Neural crest cell (in vitro differentiated cells): ENCODE measurements around the gene IGF1. TPM values are rescaled to one million over a fixed set of nuclear protein-coding genes. Genes with fewer than 3 reads are reported as not detected.

Experiments used
- DNase-seq: peaks from one replicate; pipeline ENCODE4 v3.0.0; 2021; ENCODE audit warnings: low read depth, mixed read lengths, low spot score
- H3K27ac Mint-ChIP-seq: one replicate; pipeline ENCODE4 v1.8.0; 2021; ENCODE audit warnings: mild to moderate bottlenecking, mixed read lengths; ENCODE audit not compliant: unreplicated experiment
- H3K27me3 Mint-ChIP-seq: 2 replicates; pipeline ENCODE4 v1.8.0; 2021; ENCODE audit warnings: low read depth, mild to moderate bottlenecking, mixed read lengths
- H3K36me3 Mint-ChIP-seq: 2 replicates; pipeline ENCODE4 v1.8.0; 2021; ENCODE audit warnings: low read depth, mild to moderate bottlenecking, mixed read lengths
- H3K4me1 Mint-ChIP-seq: 2 replicates; pipeline ENCODE4 v1.8.0; 2021; ENCODE audit warnings: mixed read lengths
- H3K4me3 Mint-ChIP-seq: one replicate; pipeline ENCODE4 v1.8.0; 2021; ENCODE audit warnings: mild to moderate bottlenecking, mixed read lengths
- H3K9me3 Mint-ChIP-seq: 2 replicates; pipeline ENCODE4 v1.8.0; 2021; ENCODE audit warnings: mixed read lengths
- total RNA-seq: library from RNA; stranded (reverse); gene quantifications from 2 replicates; pipeline ENCODE4 v1.2.1, GENCODE V29; 2021
- TF ChIP-seq, protein P1 (sequence below): fragments of 200-600 bp; sonication (generic); conservative IDR thresholded peaks from 2 replicates; pipeline ENCODE4 v1.5.0; 2021; ENCODE audit warnings: antibody characterized with exemption, mild to moderate bottlenecking

Gene IGF1
- total RNA-seq, 1 donor from 2014 or later: not detected

DNA sequence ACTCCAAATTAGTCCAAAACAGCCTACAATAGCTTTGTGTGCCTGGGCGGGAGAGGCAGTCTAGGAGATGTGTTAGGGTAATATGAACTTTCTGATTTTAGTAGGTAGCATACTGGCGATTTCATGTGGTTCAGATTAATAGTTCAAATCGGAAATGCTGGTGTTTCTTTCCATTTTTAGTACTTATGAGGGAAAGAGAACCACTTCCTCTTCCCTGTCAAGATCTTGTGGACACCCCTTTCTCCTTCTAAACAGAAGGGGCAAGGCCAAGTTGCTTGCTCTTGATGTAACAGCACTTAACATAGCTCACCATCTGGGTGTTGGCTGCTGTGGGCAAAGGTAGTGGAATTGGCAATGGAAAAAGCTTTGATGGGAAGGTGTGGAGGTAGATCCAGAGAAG, 32.2 kb upstream of the IGF1 start:
- Mint-ChIP-seq H3K36me3 (no peaks in the 10 kb centered on the region), H3K27me3 (no peaks in the 10 kb centered on the region), H3K4me3 (no peak overlapping the region), H3K27ac (no peak overlapping the region), H3K9me3 (no peaks in the 10 kb centered on the region), H3K4me1 (peaks cover 4% of the 10 kb centered on the region)
- no peak for DNase-seq
- TF ChIP-seq, protein P1, sequence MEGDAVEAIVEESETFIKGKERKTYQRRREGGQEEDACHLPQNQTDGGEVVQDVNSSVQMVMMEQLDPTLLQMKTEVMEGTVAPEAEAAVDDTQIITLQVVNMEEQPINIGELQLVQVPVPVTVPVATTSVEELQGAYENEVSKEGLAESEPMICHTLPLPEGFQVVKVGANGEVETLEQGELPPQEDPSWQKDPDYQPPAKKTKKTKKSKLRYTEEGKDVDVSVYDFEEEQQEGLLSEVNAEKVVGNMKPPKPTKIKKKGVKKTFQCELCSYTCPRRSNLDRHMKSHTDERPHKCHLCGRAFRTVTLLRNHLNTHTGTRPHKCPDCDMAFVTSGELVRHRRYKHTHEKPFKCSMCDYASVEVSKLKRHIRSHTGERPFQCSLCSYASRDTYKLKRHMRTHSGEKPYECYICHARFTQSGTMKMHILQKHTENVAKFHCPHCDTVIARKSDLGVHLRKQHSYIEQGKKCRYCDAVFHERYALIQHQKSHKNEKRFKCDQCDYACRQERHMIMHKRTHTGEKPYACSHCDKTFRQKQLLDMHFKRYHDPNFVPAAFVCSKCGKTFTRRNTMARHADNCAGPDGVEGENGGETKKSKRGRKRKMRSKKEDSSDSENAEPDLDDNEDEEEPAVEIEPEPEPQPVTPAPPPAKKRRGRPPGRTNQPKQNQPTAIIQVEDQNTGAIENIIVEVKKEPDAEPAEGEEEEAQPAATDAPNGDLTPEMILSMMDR: no peak

DNA sequence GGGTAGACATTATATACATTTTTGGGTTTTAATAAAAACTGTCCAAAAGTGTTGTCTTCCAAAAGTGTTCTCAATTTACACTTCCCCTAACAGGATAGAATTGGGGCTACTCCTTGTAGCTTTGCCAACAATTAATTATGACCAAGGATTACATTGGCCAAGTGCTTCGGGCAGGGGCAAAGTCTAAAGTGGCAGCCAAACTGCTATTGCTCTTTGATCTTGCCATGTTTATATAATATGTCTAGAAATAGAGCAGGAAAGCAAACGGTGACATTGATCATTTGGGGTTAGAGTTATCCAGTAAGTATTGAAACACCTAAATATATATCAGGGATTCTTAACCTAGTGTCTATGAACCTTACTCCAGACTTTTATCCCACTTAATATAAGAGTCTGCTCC, 31.2 kb upstream of the IGF1 start:
- TF ChIP-seq, protein P1: no peak
- Mint-ChIP-seq H3K9me3 (no peaks in the 10 kb centered on the region), H3K36me3 (no peaks in the 10 kb centered on the region), H3K4me3 (no peak overlapping the region), H3K27me3 (no peaks in the 10 kb centered on the region), H3K27ac (no peak overlapping the region), H3K4me1 (peaks cover 4% of the 10 kb centered on the region)
- DNase-seq: no peak

DNA sequence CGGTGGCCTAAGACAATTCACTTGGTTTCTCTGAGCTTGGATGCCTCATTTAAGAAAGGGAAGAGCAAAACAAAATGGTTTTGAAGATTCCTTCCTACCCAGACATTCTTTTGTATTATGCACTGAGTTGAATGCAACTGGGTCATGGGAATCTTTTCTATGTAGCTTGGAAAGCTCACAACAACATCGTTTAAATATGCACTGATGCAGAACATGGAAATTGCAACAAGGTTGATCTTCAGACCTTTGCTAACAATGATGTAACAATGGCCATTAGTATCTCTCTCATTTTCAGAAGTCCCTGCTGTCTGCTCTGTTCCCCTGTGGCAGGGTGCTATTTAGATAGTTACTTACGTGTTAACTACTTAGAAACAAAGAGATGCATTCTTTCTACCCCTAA, 30.1 kb upstream of the IGF1 start:
- H3K4me1 Mint-ChIP-seq: peaks cover 4% of the 10 kb centered on the region
- no peaks in the 10 kb centered on the region for H3K27me3 Mint-ChIP-seq
- H3K9me3 Mint-ChIP-seq: peaks cover 2% of the 10 kb centered on the region
- TF ChIP-seq, protein P1: no peak
- H3K4me3 Mint-ChIP-seq: no peak overlapping the region
- peaks cover 2% of the 10 kb centered on the region for H3K36me3 Mint-ChIP-seq
- no peak for DNase-seq
- H3K27ac Mint-ChIP-seq: no peak overlapping the region

DNA sequence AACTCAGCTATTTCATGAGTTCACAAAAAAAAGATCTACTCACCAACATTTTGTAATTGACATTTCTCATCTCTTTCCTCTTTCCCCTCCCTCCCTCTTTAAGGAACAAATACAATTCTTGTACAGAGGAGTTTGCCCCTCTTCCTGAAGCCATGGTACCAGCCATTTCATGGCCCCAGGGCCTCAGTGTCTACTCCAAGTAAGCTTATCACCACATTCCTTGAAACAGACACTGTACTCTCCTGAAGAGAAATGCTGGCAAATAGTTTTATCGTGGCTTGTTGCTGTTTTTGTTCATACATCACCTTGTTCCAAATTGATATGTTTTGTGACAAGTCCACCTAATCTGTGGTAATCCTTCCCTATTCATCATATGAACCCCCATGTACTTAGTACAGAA, 29.7 kb upstream of the IGF1 start:
- Mint-ChIP-seq H3K4me3 (no peak overlapping the region), H3K27ac (no peak overlapping the region), H3K27me3 (no peaks in the 10 kb centered on the region), H3K9me3 (peaks cover 3% of the 10 kb centered on the region), H3K36me3 (peaks cover 3% of the 10 kb centered on the region), H3K4me1 (peaks cover 4% of the 10 kb centered on the region)
- DNase-seq: no peak
- TF ChIP-seq, protein P1: no peak

DNA sequence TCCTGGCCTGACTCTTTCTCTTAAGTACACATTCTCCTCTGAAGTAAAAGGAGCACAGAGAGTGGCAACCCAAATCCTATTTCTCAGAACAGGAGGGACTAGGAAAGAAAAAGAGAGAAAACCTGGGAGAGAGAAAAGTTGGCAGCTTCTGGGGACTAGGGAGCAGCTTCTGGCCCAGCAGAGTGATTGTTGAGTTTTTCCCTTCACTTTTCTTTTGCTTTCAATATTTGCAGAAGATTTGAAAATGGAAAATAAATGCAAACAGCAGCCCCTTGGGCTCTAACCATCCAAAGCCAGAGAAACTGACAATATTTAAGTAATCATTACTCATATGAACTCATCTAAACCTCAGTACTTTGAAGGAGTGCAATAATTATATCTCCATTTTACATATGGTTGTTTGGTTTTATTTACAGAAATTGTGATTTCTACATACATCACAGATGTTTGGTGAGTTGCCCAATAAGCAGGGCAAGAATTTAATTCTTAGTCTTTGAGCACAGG, 28.8 kb upstream of the IGF1 start:
- TF ChIP-seq, protein P1: no peak
- no peak for DNase-seq
- no peak overlapping the region for H3K27ac Mint-ChIP-seq
- peaks cover 3% of the 10 kb centered on the region for H3K9me3 Mint-ChIP-seq
- peaks cover 3% of the 10 kb centered on the region for H3K36me3 Mint-ChIP-seq
- H3K4me3 Mint-ChIP-seq: no peak overlapping the region
- H3K27me3 Mint-ChIP-seq: no peaks in the 10 kb centered on the region
- H3K4me1 Mint-ChIP-seq: peaks cover 4% of the 10 kb centered on the region

DNA sequence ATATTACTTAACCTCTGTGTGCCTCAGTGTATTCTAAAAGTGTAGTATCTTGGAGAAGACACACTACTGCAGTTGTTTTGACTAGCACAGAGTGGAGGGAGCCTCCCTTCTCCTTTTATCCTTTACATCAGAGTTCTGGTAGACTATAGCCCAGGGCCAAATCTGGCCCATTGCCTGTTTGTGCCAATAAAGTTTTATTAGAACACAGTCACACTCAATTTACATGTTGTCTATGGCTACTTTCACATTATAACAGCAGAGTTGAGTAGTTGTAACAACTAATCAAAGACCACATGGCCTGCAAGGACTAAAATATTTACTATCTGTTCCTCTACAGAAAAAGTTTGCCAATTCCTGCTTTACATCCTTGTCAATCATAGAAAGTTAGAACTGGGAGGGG, 27.7 kb upstream of the IGF1 start:
- peaks cover 4% of the 10 kb centered on the region for H3K4me1 Mint-ChIP-seq
- no peaks in the 10 kb centered on the region for H3K27me3 Mint-ChIP-seq
- DNase-seq: no peak
- H3K9me3 Mint-ChIP-seq: peaks cover 3% of the 10 kb centered on the region
- no peak overlapping the region for H3K4me3 Mint-ChIP-seq
- H3K36me3 Mint-ChIP-seq: peaks cover 3% of the 10 kb centered on the region
- TF ChIP-seq, protein P1: no peak
- H3K27ac Mint-ChIP-seq: no peak overlapping the region
